Mucosa of descending colon (tissue), 3 donors: ENCODE results near the gene FANCE. TPM values are rescaled to one million over a fixed set of nuclear protein-coding genes. Genes with fewer than 3 reads are reported as not detected.

Experiments used
- ATAC-seq: fragments of 200-7000 bp; cut with Tn5 transposase; one replicate; pipeline ENCODE4 v1.9.1; 2020; ENCODE audit warnings: mild to moderate bottlenecking, moderate library complexity
- DNase-seq, 3 donors: peaks; one replicate each; pipeline ENCODE4 v3.0.0-alpha.2; 2020
- H3K36me3 ChIP-seq: fragments of 200-600 bp; one replicate; pipeline ENCODE4 v1.8.0; 2021; ENCODE audit warnings: low read depth, mild to moderate bottlenecking
- H3K4me1 ChIP-seq: fragments of 200-600 bp; one replicate; pipeline ENCODE4 v1.8.0; 2021; ENCODE audit warnings: low read depth, mild to moderate bottlenecking
- H3K4me3 ChIP-seq: fragments of 200-600 bp; one replicate; pipeline ENCODE4 v1.8.0; 2021; ENCODE audit warnings: mild to moderate bottlenecking
- H3K9me3 ChIP-seq: fragments of 200-600 bp; one replicate; pipeline ENCODE4 v1.8.0; 2021; ENCODE audit warnings: mild to moderate bottlenecking
- intact Hi-C, 2 donors: fragments of 100-400 bp; cut with DNase I in 1 of 2; cut with micrococcal nuclease in 1 of 2; formaldehyde crosslinking; loops; one replicate each; pipeline versions ENCODE4 v1.11.0 to v1.11.1; 2022; cut with DNase I, micrococcal nuclease
- total RNA-seq, 3 donors: library from RNA; stranded (reverse); fragmentation: NEBNext Ultra II Directional in 2 of 3; extraction: Animal tissue kit (Norgen Biotek cat#: 25700) in 2 of 3; gene quantifications; one replicate each; pipeline versions ENCODE4 v1.2.1 to v1.2.4, GENCODE V29; 2021 to 2023
- TF ChIP-seq, protein P1 (sequence below): fragments of 200-600 bp; IDR thresholded peaks from one replicate; pipeline ENCODE4 v1.8.0; 2022; ENCODE audit warnings: antibody characterized with exemption, mild to moderate bottlenecking
- donor health status: DM: no; HTN: no; CAD: no; lungs with moderate emphysema.
- donor health status: DM: no; HTN: no; CAD: no.
- donor health status: DM: no; HTN: yes; CAD: no.

FANCE gene
- total RNA-seq, 3 donors from 2014 or later, result 4.1 to 5.0 (median 4.4) TPM

GRCh38 chr6:35487658-35488516 is 35.7 kb downstream of the FANCE start:
- TF ChIP-seq, protein P1, sequence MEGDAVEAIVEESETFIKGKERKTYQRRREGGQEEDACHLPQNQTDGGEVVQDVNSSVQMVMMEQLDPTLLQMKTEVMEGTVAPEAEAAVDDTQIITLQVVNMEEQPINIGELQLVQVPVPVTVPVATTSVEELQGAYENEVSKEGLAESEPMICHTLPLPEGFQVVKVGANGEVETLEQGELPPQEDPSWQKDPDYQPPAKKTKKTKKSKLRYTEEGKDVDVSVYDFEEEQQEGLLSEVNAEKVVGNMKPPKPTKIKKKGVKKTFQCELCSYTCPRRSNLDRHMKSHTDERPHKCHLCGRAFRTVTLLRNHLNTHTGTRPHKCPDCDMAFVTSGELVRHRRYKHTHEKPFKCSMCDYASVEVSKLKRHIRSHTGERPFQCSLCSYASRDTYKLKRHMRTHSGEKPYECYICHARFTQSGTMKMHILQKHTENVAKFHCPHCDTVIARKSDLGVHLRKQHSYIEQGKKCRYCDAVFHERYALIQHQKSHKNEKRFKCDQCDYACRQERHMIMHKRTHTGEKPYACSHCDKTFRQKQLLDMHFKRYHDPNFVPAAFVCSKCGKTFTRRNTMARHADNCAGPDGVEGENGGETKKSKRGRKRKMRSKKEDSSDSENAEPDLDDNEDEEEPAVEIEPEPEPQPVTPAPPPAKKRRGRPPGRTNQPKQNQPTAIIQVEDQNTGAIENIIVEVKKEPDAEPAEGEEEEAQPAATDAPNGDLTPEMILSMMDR, result no peak
- H3K36me3 ChIP-seq, result no peaks in the 10 kb centered on the region
- H3K4me3 ChIP-seq, result no peak overlapping the region
- peak; percentile 71 for ATAC-seq
- DNase-seq, result peak; percentile 82 to 88 (median 85)
- H3K9me3 ChIP-seq, result no peaks in the 10 kb centered on the region
- intact Hi-C loops, result no loop called here
- H3K4me1 ChIP-seq, result peaks cover 43% of the 10 kb centered on the region

DNA sequence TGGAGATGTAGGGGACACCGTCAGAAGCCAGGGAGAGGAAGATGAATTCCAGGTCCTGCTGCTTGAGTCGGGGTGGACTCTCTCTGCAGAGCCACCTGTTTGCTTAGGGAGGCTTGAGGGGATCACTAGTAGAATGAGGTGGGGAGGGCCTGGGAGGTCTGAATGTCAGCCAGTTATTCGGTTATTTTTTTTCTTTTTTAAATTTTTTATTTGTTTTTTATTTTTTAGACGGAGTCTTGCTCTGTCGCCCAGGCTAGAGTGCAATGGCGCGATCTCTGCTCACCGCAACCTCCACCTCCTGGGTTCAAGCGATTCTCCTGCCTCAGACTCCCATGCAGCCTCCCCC is 36.4 kb downstream of the FANCE start:
- ATAC-seq (no peak), DNase-seq (no peak)
- Histone ChIP-seq H3K9me3 (no peaks in the 10 kb centered on the region), H3K36me3 (no peaks in the 10 kb centered on the region), H3K4me3 (no peak overlapping the region), H3K4me1 (peaks cover 43% of the 10 kb centered on the region)
- TF ChIP-seq, protein P1, result no peak
- intact Hi-C loops, result no loop called here

- peaks cover 44% of the 10 kb centered on the region for H3K4me1 ChIP-seq
These were observed 36.9 kb downstream of the FANCE start for GRCh38 chr6:35489066-35489465.

GRCh38 chr6:35489995-35490791 is 38.1 kb downstream of the FANCE start:
- ATAC-seq, result no peak
- intact Hi-C loops, result no loop called here
- peaks cover 51% of the 10 kb centered on the region for H3K4me1 ChIP-seq

More at GRCh38 chr6:35489066-35489465, 36.9 kb downstream of the FANCE start:
- TF ChIP-seq, protein P1, result no peak
- H3K36me3 ChIP-seq, result no peaks in the 10 kb centered on the region
- no peaks in the 10 kb centered on the region for H3K9me3 ChIP-seq
- DNase-seq (no peak), ATAC-seq (no peak)
- H3K4me3 ChIP-seq, result no peak overlapping the region
- intact Hi-C loops, result no loop called here

DNA sequence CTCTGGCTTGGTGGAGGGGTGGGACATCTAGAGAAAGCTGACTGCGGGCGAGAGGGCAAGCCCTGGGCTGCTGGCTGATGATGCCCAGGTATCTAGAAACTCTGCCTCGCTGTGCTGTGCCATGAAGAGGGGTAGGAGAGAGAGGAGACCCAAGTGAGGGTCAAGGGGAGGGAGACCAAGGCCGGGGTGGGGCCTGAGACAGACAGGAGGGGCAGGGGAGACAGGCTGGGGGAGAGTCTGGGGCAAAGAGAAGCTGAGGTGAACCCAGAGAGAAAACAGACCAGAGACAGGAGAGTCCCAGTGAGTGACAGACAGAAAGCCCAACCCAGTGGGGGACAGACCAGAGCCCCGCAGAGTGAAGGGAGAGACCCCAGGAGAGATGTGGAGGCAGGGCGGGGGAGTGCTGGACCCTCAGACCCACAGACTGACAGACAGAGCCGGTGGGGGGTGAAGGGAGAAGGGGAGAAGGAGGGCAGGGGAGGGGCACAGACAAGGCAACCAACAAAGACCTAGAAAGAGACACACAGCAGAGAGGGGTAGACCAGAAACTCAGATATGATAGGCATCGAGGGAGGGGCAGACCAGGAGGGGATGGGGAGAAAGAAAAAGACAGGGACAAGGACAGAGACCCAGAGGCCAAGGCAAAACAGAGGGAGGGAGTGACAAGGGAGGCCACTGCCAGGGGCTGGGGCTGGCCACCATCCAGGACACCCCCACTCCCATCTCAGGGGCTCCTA is 38.9 kb downstream of the FANCE start:
- TF ChIP-seq, protein P1, result no peak
- Histone ChIP-seq H3K4me3 (no peak overlapping the region), H3K4me1 (peaks cover 55% of the 10 kb centered on the region), H3K36me3 (no peaks in the 10 kb centered on the region), H3K9me3 (no peaks in the 10 kb centered on the region)
- intact Hi-C loops, result no loop called here
- no peak for DNase-seq
- ATAC-seq, result no peak

More at GRCh38 chr6:35489995-35490791, 38.1 kb downstream of the FANCE start:
- peak; percentile 66 to 80 (median 76) for DNase-seq
- Histone ChIP-seq H3K4me3 (no peak overlapping the region), H3K9me3 (no peaks in the 10 kb centered on the region), H3K36me3 (no peaks in the 10 kb centered on the region)
- TF ChIP-seq, protein P1, result no peak
